H1 (cell line): ENCODE measurements around the gene PDE4D. TPM values are rescaled to one million over a fixed set of nuclear protein-coding genes. Genes with fewer than 3 reads are reported as not detected.

ENCODE experiments used
- CTCF ChIA-PET: fragments of 300-600 bp; sonication (Branson Sonifier 250); formaldehyde crosslinking; loops from one replicate; lab custom pipeline; 2021; ENCODE audit not compliant: partially characterized antibody; lab: Charles Lee
- POLR2A ChIA-PET: fragments of 300-600 bp; sonication (Branson Sonifier 250); formaldehyde crosslinking; loops from one replicate; lab custom pipeline; 2021; ENCODE audit warnings: inconsistent platforms; ENCODE audit not compliant: partially characterized antibody; lab: Charles Lee
- DNase-seq, 2 experiments: peaks; one replicate each; pipeline versions ENCODE4 v3.0.0 to v3.0.0-alpha.2; 2010 to 2022; ENCODE audit warnings: low spot score in 2 of 2, low read depth in 1 of 2, mixed read lengths in 1 of 2
- FAIRE-seq: peaks from 2 replicates; lab custom pipeline; 2011; peaks lifted over from hg19 to GRCh38; lab: Jason Lieb, UNC
- H2AFZ ChIP-seq: 2 replicates; pipeline ENCODE4 v1.8.1; 2012; ENCODE audit warnings: low read length, inconsistent platforms
- H2AK5ac ChIP-seq: 2 replicates; pipeline ENCODE4 v1.6.1; 2013; ENCODE audit warnings: low read depth, low read length
- H2BK120ac ChIP-seq: replicated peaks from 2 replicates; pipeline ENCODE3; 2013; ENCODE audit warnings: low read depth, low read length, inconsistent platforms
- H2BK12ac ChIP-seq: 2 replicates; pipeline ENCODE4 v1.6.1; 2013; ENCODE audit warnings: low read depth, low read length
- H2BK15ac ChIP-seq: 2 replicates; pipeline ENCODE4 v1.6.1; 2013; ENCODE audit warnings: low read length
- H2BK20ac ChIP-seq: 2 replicates; pipeline ENCODE4 v1.6.1; 2013; ENCODE audit warnings: low read length
- H2BK5ac ChIP-seq: 2 replicates; pipeline ENCODE4 v1.6.1; 2013; ENCODE audit warnings: low read depth, low read length
- H3K14ac ChIP-seq: 2 replicates; pipeline ENCODE4 v1.6.1; 2013; ENCODE audit warnings: inconsistent platforms; ENCODE audit not compliant: insufficient read length
- H3K18ac ChIP-seq: 2 replicates; pipeline ENCODE4 v1.6.1; 2013; ENCODE audit warnings: low read length; ENCODE audit errors: extremely low read depth
- H3K23ac ChIP-seq: 2 replicates; pipeline ENCODE4 v1.6.1; 2013; ENCODE audit warnings: inconsistent platforms; ENCODE audit not compliant: insufficient read length
- H3K23me2 ChIP-seq: 2 replicates; pipeline ENCODE4 v1.6.1; 2013; ENCODE audit warnings: low read depth, low read length
- H3K27ac ChIP-seq: 2 replicates; pipeline ENCODE4 v1.6.1; 2011; ENCODE audit warnings: low read depth, low read length, inconsistent platforms
- H3K27me3 ChIP-seq, 4 experiments: replicated peaks in 1 of 4; 1 replicate in 1 of 4; 2 replicates in 3 of 4; pipeline versions ENCODE4 v1.6.1 to v1.8.1; 2011 to 2013; ENCODE audit warnings: low read length in 3 of 4, mild to moderate bottlenecking in 3 of 4, inconsistent platforms in 2 of 4, mixed read lengths in 2 of 4, moderate library complexity in 1 of 4; ENCODE audit not compliant: control insufficient read depth in 3 of 4, insufficient read depth in 3 of 4; ENCODE audit errors: extremely low read depth in 1 of 4
- H3K36me3 ChIP-seq, 4 experiments: 2 replicates each; pipeline versions ENCODE4 v1.6.1 to v1.8.1; 2011 to 2013; ENCODE audit warnings: mild to moderate bottlenecking in 4 of 4, low read length in 3 of 4, moderate library complexity in 2 of 4, control low read depth in 1 of 4, inconsistent platforms in 1 of 4; ENCODE audit not compliant: insufficient read depth in 4 of 4, control insufficient read depth in 2 of 4
- H3K4ac ChIP-seq: replicated peaks from 2 replicates; pipeline ENCODE3; 2013; ENCODE audit warnings: low read length, low read depth, mixed read lengths, inconsistent platforms; ENCODE audit not compliant: insufficient read length
- H3K4me1 ChIP-seq, 4 experiments: replicated peaks in 1 of 4; 1 replicate in 1 of 4; 2 replicates in 3 of 4; pipeline versions ENCODE4 v1.6.1 to v1.8.1; 2011 to 2013; ENCODE audit warnings: low read length in 3 of 4, inconsistent platforms in 2 of 4, mixed read lengths in 1 of 4; ENCODE audit not compliant: insufficient read depth in 4 of 4, control insufficient read depth in 3 of 4
- H3K4me2 ChIP-seq, 2 experiments: 2 replicates each; pipeline versions ENCODE4 v1.6.1 to v1.8.1; 2011 to 2013; ENCODE audit warnings: low read depth in 2 of 2, low read length in 2 of 2, control low read depth in 1 of 2, inconsistent platforms in 1 of 2, mild to moderate bottlenecking in 1 of 2; ENCODE audit not compliant: insufficient read depth in 1 of 2
- H3K4me3 ChIP-seq, 4 experiments: fragments of 200-600, 300-600 bp in 1 of 4; sonication (generic), shearing (Covaris generic), sonication (Bioruptor Twin) in 1 of 4; 2 replicates each; pipeline versions ENCODE4 v1.5.1 to v1.8.1; 2011 to 2016; ENCODE audit warnings: low read length in 4 of 4, low read depth in 3 of 4, control low read depth in 2 of 4, inconsistent platforms in 2 of 4, mild to moderate bottlenecking in 2 of 4, mixed read lengths in 1 of 4, moderate library complexity in 1 of 4; ENCODE audit not compliant: insufficient read depth in 2 of 4; ENCODE audit errors: extremely low read depth in 1 of 4
- H3K56ac ChIP-seq: replicated peaks from 2 replicates; pipeline ENCODE3; 2013; ENCODE audit warnings: low read depth, mild to moderate bottlenecking, mixed read lengths, low read length, inconsistent platforms; ENCODE audit not compliant: insufficient read length
- H3K79me1 ChIP-seq: 2 replicates; pipeline ENCODE4 v1.6.1; 2013; ENCODE audit warnings: low read depth, low read length, control low read depth
- H3K79me2 ChIP-seq, 2 experiments: 2 replicates each; pipeline versions ENCODE4 v1.6.1 to v1.8.1; 2012 to 2013; ENCODE audit warnings: low read length in 2 of 2, mild to moderate bottlenecking in 2 of 2, inconsistent platforms in 1 of 2; ENCODE audit not compliant: insufficient read depth in 2 of 2, control insufficient read depth in 1 of 2
- H3K9ac ChIP-seq, 4 experiments: replicated peaks in 1 of 4; 1 replicate in 1 of 4; 2 replicates in 3 of 4; pipeline versions ENCODE4 v1.6.1 to v1.8.1; 2011 to 2013; ENCODE audit warnings: low read depth in 3 of 4, low read length in 3 of 4, control low read depth in 2 of 4, mild to moderate bottlenecking in 2 of 4, moderate library complexity in 2 of 4, inconsistent platforms in 1 of 4; ENCODE audit errors: extremely low read depth in 1 of 4
- H3K9me3 ChIP-seq, 2 experiments: 2 replicates each; pipeline versions ENCODE4 v1.6.1 to v1.8.1; 2012 to 2013; ENCODE audit warnings: mild to moderate bottlenecking in 2 of 2, moderate library complexity in 2 of 2, control low read depth in 1 of 2, inconsistent platforms in 1 of 2, low read depth in 1 of 2, low read length in 1 of 2, mixed read lengths in 1 of 2; ENCODE audit not compliant: insufficient read depth in 2 of 2
- H4K20me1 ChIP-seq, 2 experiments: replicated peaks in 1 of 2; 2 replicates each; pipeline versions ENCODE3 to v1.8.1; 2011 to 2013; ENCODE audit warnings: inconsistent platforms in 2 of 2, low read length in 2 of 2, mild to moderate bottlenecking in 1 of 2; ENCODE audit not compliant: insufficient read depth in 2 of 2, control insufficient read depth in 1 of 2
- H4K5ac ChIP-seq: 2 replicates; pipeline ENCODE4 v1.6.1; 2013; ENCODE audit warnings: low read length, low read depth, mixed read lengths, inconsistent platforms; ENCODE audit not compliant: insufficient read length
- H4K8ac ChIP-seq: 2 replicates; pipeline ENCODE4 v1.8.0; 2013; ENCODE audit warnings: mild to moderate bottlenecking, moderate library complexity, low read length, inconsistent platforms; ENCODE audit not compliant: insufficient read depth; ENCODE audit errors: extremely low read depth
- H4K91ac ChIP-seq: replicated peaks from 2 replicates; pipeline ENCODE3; 2013; ENCODE audit warnings: low read length, mixed read lengths, inconsistent platforms; ENCODE audit not compliant: insufficient read length
- CEBPB ChIP-seq: IDR thresholded peaks from 2 replicates; pipeline ENCODE4 v1.6.1; 2012; ENCODE audit warnings: low read depth, low read length
- NRF1 ChIP-seq: IDR thresholded peaks from 2 replicates; pipeline ENCODE4 v1.6.1; 2011; ENCODE audit warnings: mild to moderate bottlenecking, low read depth, low read length, improper control_type of control experiment
- WGBS, 2 experiments: shearing (Covaris generic) in 1 of 2; methylation state at CpG; one replicate each; pipeline versions ENCODE4 v1.1.6 to v1.1.7; 2013 to 2015; ENCODE audit warnings: low lambda C conversion rate in 2 of 2, mixed read lengths in 2 of 2, inconsistent platforms in 1 of 2, low coverage in 1 of 2, missing lambda C conversion rate in 1 of 2; ENCODE audit not compliant: insufficient replicate concordance in 2 of 2, insufficient coverage in 1 of 2, insufficient read length in 1 of 2; ENCODE audit errors: extremely low coverage in 1 of 2, missing lambda C conversion rate in 1 of 2; 5-methylcytosine and 5-hydroxymethylcytosine counted together
- polyA plus RNA-seq, 7 experiments: library from polyadenylated mRNA; depleted of rRNA in 3 of 7; stranded (reverse) in 5 of 7; unstranded in 2 of 7; fragments of >200 nt in 5 of 7; fragments of 200-250 nt in 2 of 7; gene quantifications; 1 replicate in 5 of 7; 2 replicates in 1 of 7; 4 replicates in 1 of 7; pipeline versions ENCODE4 v1.2.1 to v1.2.3, GENCODE V29; 2011 to 2013; ENCODE audit warnings: missing spikeins in 2 of 7, mixed read lengths in 2 of 7
- total RNA-seq: library from RNA; stranded (reverse); fragmentation: NEBNext Ultra II Directional; extraction: Animal tissue kit (Norgen Biotek cat#: 25700); gene quantifications from 2 replicates; pipeline ENCODE4 v1.2.1, GENCODE V29; 2021

The PDE4D gene
- total and polyA plus RNA-seq, 2 of the 8 experiments (the other 6 are each of a cell fraction or from before 2014, with no cell fraction given), result 2.3 to 3.7 TPM

DNA sequence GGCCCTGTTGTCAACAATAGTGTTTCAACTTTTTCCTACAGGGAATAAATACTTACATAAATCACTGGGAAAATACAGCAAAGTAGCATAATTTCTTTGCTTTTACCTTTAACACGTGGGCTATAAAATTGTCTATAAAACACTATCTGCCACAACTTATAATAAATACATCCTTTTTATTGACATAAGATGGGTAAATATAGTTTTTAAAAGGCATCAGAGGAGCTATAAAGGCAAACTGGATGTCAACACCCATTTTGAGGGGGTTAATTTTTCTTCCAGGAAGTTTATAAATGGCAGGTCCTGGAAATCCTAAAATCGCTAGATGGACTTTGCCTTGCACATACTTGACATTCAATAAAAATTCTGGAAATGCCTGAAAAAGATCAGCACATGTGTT, 358.0 kb downstream of the PDE4D start:
- FAIRE-seq, result no peak
- H4K91ac ChIP-seq, result no peak overlapping the region
- no peak overlapping the region for H2AK5ac ChIP-seq
- no peak overlapping the region for H2BK5ac ChIP-seq
- H3K9me3 ChIP-seq, result no peaks in the 10 kb centered on the region
- CTCF ChIA-PET, result interaction anchor here (1.2 to 2.6 kb wide), 2 partner anchors 8 to 38 kb away, joined by 3 to 8 read pairs; no protein-coding TSS in a partner anchor
- no peak overlapping the region for H3K4me2 ChIP-seq
- no peak overlapping the region for H3K23ac ChIP-seq
- no peak overlapping the region for H3K14ac ChIP-seq
- no peaks in the 10 kb centered on the region for H3K36me3 ChIP-seq
- H3K4me1 ChIP-seq, result no peaks in the 10 kb centered on the region
- no peak overlapping the region for H3K27ac ChIP-seq
- H2BK20ac ChIP-seq, result no peak overlapping the region
- no peak overlapping the region for H2AFZ ChIP-seq
- no peak for DNase-seq
- no peaks in the 10 kb centered on the region for H3K79me2 ChIP-seq
- H4K20me1 ChIP-seq, result no peaks in the 10 kb centered on the region
- no peak overlapping the region for H2BK120ac ChIP-seq
- no peak overlapping the region for H3K4me3 ChIP-seq
- WGBS, 2 experiments, result 80% methylated on average over 2 of the region's 2 CpGs; no CpG with 5 or more reads in 1 of the 2 experiments
- H3K56ac ChIP-seq, result no peak overlapping the region
- H3K27me3 ChIP-seq, result no peaks in the 10 kb centered on the region
- no peak overlapping the region for H4K8ac ChIP-seq
- H3K18ac ChIP-seq, result no peak overlapping the region
- no peak overlapping the region for H2BK15ac ChIP-seq
- H4K5ac ChIP-seq, result no peak overlapping the region
- H2BK12ac ChIP-seq, result no peak overlapping the region
- H3K23me2 ChIP-seq, result no peaks in the 10 kb centered on the region
- no peak overlapping the region for H3K4ac ChIP-seq
- no peaks in the 10 kb centered on the region for H3K79me1 ChIP-seq
- POLR2A ChIA-PET, result no interaction called here
- TF ChIP-seq CEBPB (no peak), NRF1 (no peak)
- TF ChIP-seq, all 59 proteins: peak for 0
- no peak overlapping the region for H3K9ac ChIP-seq
